Adrenal gland (tissue), 12 donors: ENCODE measurements around the gene HHAT. TPM values are rescaled to one million over a fixed set of nuclear protein-coding genes. Genes with fewer than 3 reads are reported as not detected.

Experiments
- DNase-seq, 7 donors: peaks; one replicate each; pipeline ENCODE4 v3.0.0-alpha.2; 2019 to 2020
- H3K27ac ChIP-seq, 5 donors: fragments of 200-600 bp; sonication (generic) in 4 of 5; 1 replicate in 3 of 5; 2 replicates in 2 of 5; pipeline versions ENCODE4 v1.5.1 to v1.8.0; 2016 to 2020; ENCODE audit warnings: mild to moderate bottlenecking in 1 of 5
- H3K27me3 ChIP-seq: fragments of 200-600 bp; 2 replicates; pipeline ENCODE4 v1.8.0; 2021
- H3K36me3 ChIP-seq, 2 donors: fragments of 200-600 bp; replicated peaks in 1 of 2; 1 replicate in 1 of 2; 2 replicates in 1 of 2; pipeline versions ENCODE4 v1.5.1 to v1.8.0; 2018 to 2022
- H3K4me1 ChIP-seq, 2 donors: fragments of 200-600 bp; replicated peaks in 1 of 2; 1 replicate in 1 of 2; 2 replicates in 1 of 2; pipeline versions ENCODE4 v1.5.1 to v1.8.0; 2018 to 2021
- H3K4me3 ChIP-seq, 4 donors: fragments of 200-600 bp; sonication (generic) in 3 of 4; one replicate each; pipeline ENCODE4 v1.5.1; 2016 to 2018
- H3K9me3 ChIP-seq, 3 donors: fragments of 200-600 bp; sonication (generic) in 1 of 3; replicated peaks in 1 of 3; 1 replicate in 2 of 3; 2 replicates in 1 of 3; pipeline versions ENCODE4 v1.5.1 to v1.8.0; 2016 to 2021
- POLR2A ChIP-seq, 2 donors: fragments of 450-650 bp; IDR thresholded peaks; one replicate each; pipeline ENCODE4 v1.6.1; 2017; ENCODE audit warnings: antibody characterized with exemption in 2 of 2, mild to moderate bottlenecking in 2 of 2, moderate library complexity in 1 of 2
- WGBS, 4 donors: extraction: QIAGEN DNeasy Blood & Tissue Kit in 2 of 4; methylation state at CpG; one replicate each; pipeline versions ENCODE4 v1.1.5 to v1.1.7; 2013 to 2017; 5-methylcytosine and 5-hydroxymethylcytosine counted together
- intact Hi-C, 2 donors: fragments of 100-400 bp; cut with DNase I; formaldehyde crosslinking; loops; one replicate each; pipeline versions ENCODE4 v1.14.1 to v1.15.0; 2022 to 2023
- polyA plus RNA-seq, 3 donors: library from polyadenylated mRNA; stranded (reverse); fragments of 200-250 nt in 2 of 3; fragments of 350-450 nt in 1 of 3; fragmentation: Illumina TruSeq in 1 of 3; extraction: RNeasy Lipid Tissue Mini Kit (QIAGEN cat#74804) in 1 of 3; gene quantifications; one replicate each; pipeline ENCODE4 v1.2.3, GENCODE V29; 2013 to 2014
- total RNA-seq, 9 donors: library from RNA; depleted of rRNA in 4 of 9; stranded (reverse); fragments of >200 nt in 4 of 9; fragments of 120-200 nt in 1 of 9; fragmentation: NEBNext Ultra II Directional in 1 of 9; extraction: Animal tissue kit (Norgen Biotek cat#: 25700) in 1 of 9; gene quantifications; one replicate each; pipeline versions ENCODE4 v1.1.0 to v1.2.4, GENCODE V29; 2013 to 2023
- TF ChIP-seq, protein P1 (sequence below), 6 experiments: fragments of 450-650 bp in 4 of 6; fragments of 200-600 bp in 2 of 6; sonication (generic) in 1 of 6; IDR thresholded peaks; 1 replicate in 5 of 6; 2 replicates in 1 of 6; pipeline versions ENCODE4 v1.5.1 to v1.8.0; 2016 to 2021; ENCODE audit warnings: antibody characterized with exemption in 6 of 6, mild to moderate bottlenecking in 2 of 6, moderate library complexity in 1 of 6
- donor health status: healthy with polysubstance abuse.
- donor health status: Bipolar disorder and iron deficiency.
- donor health status: DM: yes; HTN: yes; CAD: no.
- donor health status: DM: no; HTN: no; CAD: no.
- donor health status: DM: no; HTN: no; CAD: no.
- donor health status: DM: yes; HTN: yes; CAD: no.

Gene HHAT
- total and polyA plus RNA-seq, 12 donors = 3.1 to 26.7 (median 12.3) TPM

DNA sequence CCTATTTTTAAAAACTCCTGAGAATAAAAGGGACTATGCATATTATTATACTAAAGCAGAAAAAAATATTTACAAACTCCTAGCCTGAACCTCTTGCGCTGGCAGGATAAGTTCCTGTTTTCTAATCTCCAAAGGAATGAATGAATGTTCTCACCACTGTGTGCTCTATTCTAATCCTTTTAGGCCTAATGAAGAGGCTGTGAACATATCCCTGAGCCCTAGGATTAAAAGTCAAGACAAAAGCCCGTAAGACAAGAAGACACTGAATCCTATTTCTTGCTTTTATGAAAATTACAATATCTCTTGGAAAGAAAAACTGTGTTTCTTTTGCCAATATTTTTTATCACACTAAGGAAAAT, 317.5 kb downstream of the HHAT start:
- no peak for DNase-seq
- Histone ChIP-seq H3K27ac (no peak overlapping the region), H3K4me3 (no peak overlapping the region), H3K36me3 (no peaks in the 10 kb centered on the region), H3K9me3 (no peaks in the 10 kb centered on the region), H3K27me3 (no peaks in the 10 kb centered on the region), H3K4me1 (no peaks in the 10 kb centered on the region)
- WGBS, 4 donors = 69 to 91% (median 81%) methylated on average over 2 of the region's 2 CpGs
- no peak for TF ChIP-seq POLR2A (IDR thresholded peaks at IDR 0.05)
- TF ChIP-seq, protein P1, sequence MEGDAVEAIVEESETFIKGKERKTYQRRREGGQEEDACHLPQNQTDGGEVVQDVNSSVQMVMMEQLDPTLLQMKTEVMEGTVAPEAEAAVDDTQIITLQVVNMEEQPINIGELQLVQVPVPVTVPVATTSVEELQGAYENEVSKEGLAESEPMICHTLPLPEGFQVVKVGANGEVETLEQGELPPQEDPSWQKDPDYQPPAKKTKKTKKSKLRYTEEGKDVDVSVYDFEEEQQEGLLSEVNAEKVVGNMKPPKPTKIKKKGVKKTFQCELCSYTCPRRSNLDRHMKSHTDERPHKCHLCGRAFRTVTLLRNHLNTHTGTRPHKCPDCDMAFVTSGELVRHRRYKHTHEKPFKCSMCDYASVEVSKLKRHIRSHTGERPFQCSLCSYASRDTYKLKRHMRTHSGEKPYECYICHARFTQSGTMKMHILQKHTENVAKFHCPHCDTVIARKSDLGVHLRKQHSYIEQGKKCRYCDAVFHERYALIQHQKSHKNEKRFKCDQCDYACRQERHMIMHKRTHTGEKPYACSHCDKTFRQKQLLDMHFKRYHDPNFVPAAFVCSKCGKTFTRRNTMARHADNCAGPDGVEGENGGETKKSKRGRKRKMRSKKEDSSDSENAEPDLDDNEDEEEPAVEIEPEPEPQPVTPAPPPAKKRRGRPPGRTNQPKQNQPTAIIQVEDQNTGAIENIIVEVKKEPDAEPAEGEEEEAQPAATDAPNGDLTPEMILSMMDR (IDR thresholded peaks at IDR 0.05) = no peak
- intact Hi-C loops = no loop called here

- Histone ChIP-seq H3K36me3 (no peaks in the 10 kb centered on the region), H3K4me1 (no peaks in the 10 kb centered on the region), H3K27me3 (no peaks in the 10 kb centered on the region), H3K9me3 (no peaks in the 10 kb centered on the region), H3K27ac (no peak overlapping the region), H3K4me3 (no peak overlapping the region)
- 77 to 88% (median 80%) methylated on average over 6 of the region's 6 CpGs for WGBS, 4 donors
- no peak for DNase-seq
- no peak for TF ChIP-seq POLR2A (IDR thresholded peaks at IDR 0.05)
- TF ChIP-seq, protein P1 (IDR thresholded peaks at IDR 0.05) = no peak
- intact Hi-C loops = no loop called here
These were observed 319.0 kb downstream of the HHAT start for GRCh38 chr1:210647406-210648333.

DNA sequence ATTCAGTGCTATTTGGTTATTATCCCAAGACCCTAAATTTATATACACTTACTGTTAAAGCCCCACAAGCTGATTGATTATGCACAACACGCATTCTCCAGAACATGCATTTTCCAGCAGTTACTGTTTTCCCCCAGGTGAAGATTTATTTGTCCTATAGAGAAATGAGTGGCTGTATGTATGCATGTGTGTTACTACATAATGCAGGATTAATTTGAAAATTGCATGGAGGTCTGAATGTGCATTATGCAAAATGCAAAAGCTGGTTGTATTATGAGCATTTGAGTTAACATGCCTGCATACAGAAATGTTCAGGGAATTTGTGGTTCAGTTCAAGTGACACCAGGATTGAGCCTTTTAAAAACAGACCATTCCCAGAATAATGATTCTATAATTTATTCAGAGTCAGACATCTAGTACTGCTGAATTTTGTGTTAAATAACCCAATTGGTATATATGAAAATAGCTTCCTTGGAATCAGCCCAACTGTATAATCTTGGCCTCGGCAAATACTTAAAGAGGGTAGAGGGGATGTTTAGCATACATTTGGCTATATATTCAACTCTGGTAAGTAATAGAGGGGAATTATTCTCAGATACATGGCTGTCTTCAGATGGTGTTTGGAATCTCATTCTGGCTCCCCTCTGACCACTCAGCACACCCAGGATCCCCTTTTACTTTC, 320.0 kb downstream of the HHAT start:
- no peaks in the 10 kb centered on the region for H3K36me3 ChIP-seq
- intact Hi-C loops = no loop called here
- no peak for DNase-seq
- H3K4me3 ChIP-seq = no peak overlapping the region
- no peaks in the 10 kb centered on the region for H3K9me3 ChIP-seq
- H3K27me3 ChIP-seq = no peaks in the 10 kb centered on the region
- H3K4me1 ChIP-seq = no peaks in the 10 kb centered on the region
- H3K27ac ChIP-seq = no peak overlapping the region
- no peak for TF ChIP-seq POLR2A (IDR thresholded peaks at IDR 0.05)
- TF ChIP-seq, protein P1 (IDR thresholded peaks at IDR 0.05) = no peak
- 75 to 96% (median 92%) methylated on average over 2 of the region's 2 CpGs for WGBS, 4 donors

- no peaks in the 10 kb centered on the region for H3K27me3 ChIP-seq
- H3K36me3 ChIP-seq = no peaks in the 10 kb centered on the region
- no peaks in the 10 kb centered on the region for H3K4me1 ChIP-seq
- TF ChIP-seq, protein P1 (IDR thresholded peaks at IDR 0.05) = no peak
- TF ChIP-seq POLR2A (IDR thresholded peaks at IDR 0.05) = no peak
- WGBS, 4 donors = 85 to 92% (median 89%) methylated on average over 2 of the region's 2 CpGs
- no peak overlapping the region for H3K27ac ChIP-seq
- DNase-seq = no peak
- no peaks in the 10 kb centered on the region for H3K9me3 ChIP-seq
- intact Hi-C loops = no loop called here
- H3K4me3 ChIP-seq = no peak overlapping the region
These were observed 321.7 kb downstream of the HHAT start for GRCh38 chr1:210650403-210650802.
